GM19468 (cell line): ENCODE measurements around the gene FBXO30.

Experiments
- ATAC-seq: cut with Tn5 transposase; IDR thresholded peaks from one replicate; pipeline ENCODE4 v1.9.1; 2021; ENCODE audit warnings: mild to moderate bottlenecking, moderate library complexity, moderate number of reproducible peaks; ENCODE audit not compliant: unreplicated experiment; ENCODE audit errors: extremely low read depth

The FBXO30 gene

GRCh38 chr6:145822456-145822855 lies 7.9 kb upstream of the FBXO30 start:
- ATAC-seq, result no peak

- ATAC-seq, result no peak
These were observed 5.4 kb upstream of the FBXO30 start for GRCh38 chr6:145819994-145820393.

- ATAC-seq, result no peak
These were observed 4.2 kb upstream of the FBXO30 start for GRCh38 chr6:145818796-145819195.

GRCh38 chr6:145816392-145816791 lies 1.8 kb upstream of the FBXO30 start:
- ATAC-seq, result no peak

GRCh38 chr6:145815309-145816274 lies 997 bp upstream of the FBXO30 start:
- no peak for ATAC-seq

GRCh38 chr6:145814035-145814500 lies 527 bp downstream of the FBXO30 start:
- ATAC-seq, result peak; percentile 2

- ATAC-seq, result no peak
These were observed 1.1 kb downstream of the FBXO30 start for GRCh38 chr6:145813285-145814034.

- no peak for ATAC-seq
These were observed 2.9 kb downstream of the FBXO30 start for GRCh38 chr6:145811741-145812140.

- no peak for ATAC-seq
These were observed 4.8 kb downstream of the FBXO30 start for GRCh38 chr6:145809785-145810184.

- peak; percentile 84 for ATAC-seq
These were observed 5.4 kb downstream of the FBXO30 start for GRCh38 chr6:145809211-145809610.

- no peak for ATAC-seq
These were observed 6.4 kb downstream of the FBXO30 start for GRCh38 chr6:145808239-145808638.

GRCh38 chr6:145802141-145802540 lies 12.5 kb downstream of the FBXO30 start:
- no peak for ATAC-seq

- no peak for ATAC-seq
These were observed 13.6 kb downstream of the FBXO30 start for GRCh38 chr6:145801021-145801420.

GRCh38 chr6:145798530-145798929 lies 16.1 kb downstream of the FBXO30 start:
- ATAC-seq, result no peak

GRCh38 chr6:145789443-145789842 lies 25.2 kb downstream of the FBXO30 start:
- no peak for ATAC-seq

GRCh38 chr6:145787688-145788087 lies 26.9 kb downstream of the FBXO30 start:
- ATAC-seq, result no peak

- ATAC-seq, result peak; percentile 55
These were observed 29.9 kb downstream of the FBXO30 start for GRCh38 chr6:145784683-145785082.

GRCh38 chr6:145783796-145784195 lies 30.8 kb downstream of the FBXO30 start:
- no peak for ATAC-seq

- ATAC-seq, result no peak
These were observed 41.7 kb downstream of the FBXO30 start for GRCh38 chr6:145772846-145773245.

GRCh38 chr6:145765449-145765848 lies 49.1 kb downstream of the FBXO30 start:
- ATAC-seq, result no peak

GRCh38 chr6:145763742-145764141 lies 50.9 kb downstream of the FBXO30 start:
- no peak for ATAC-seq
